ENCODE measurements around the gene IQSEC1.

The IQSEC1 gene

GRCh38 chr3:12903000-12903800 lies 170.0 kb downstream of the IQSEC1 start:
- no peak overlapping the region for H3K4me3 ChIP-seq (ENCODE audit: insufficient read depth, low read depth, low read length, poor library complexity, severe bottlenecking)
- peaks cover 87% of the 10 kb centered on the region for H3K36me3 ChIP-seq (ENCODE audit: control insufficient read depth, insufficient read depth, low read length)
- no peaks in the 10 kb centered on the region for H3K9me3 ChIP-seq (ENCODE audit: control insufficient read depth, low read length)
- DNase-seq = no peak
- H3K4me1 ChIP-seq (ENCODE audit: control insufficient read depth, insufficient read depth, low read length, poor library complexity, severe bottlenecking) = no peaks in the 10 kb centered on the region
- no peaks in the 10 kb centered on the region for H3K27me3 ChIP-seq (replicated peaks; ENCODE audit: control insufficient read depth, insufficient read depth, low read length, poor library complexity, severe bottlenecking)
- no peak overlapping the region for H3K27ac ChIP-seq (ENCODE audit: insufficient read depth, low read length, poor library complexity, severe bottlenecking)

DNA sequence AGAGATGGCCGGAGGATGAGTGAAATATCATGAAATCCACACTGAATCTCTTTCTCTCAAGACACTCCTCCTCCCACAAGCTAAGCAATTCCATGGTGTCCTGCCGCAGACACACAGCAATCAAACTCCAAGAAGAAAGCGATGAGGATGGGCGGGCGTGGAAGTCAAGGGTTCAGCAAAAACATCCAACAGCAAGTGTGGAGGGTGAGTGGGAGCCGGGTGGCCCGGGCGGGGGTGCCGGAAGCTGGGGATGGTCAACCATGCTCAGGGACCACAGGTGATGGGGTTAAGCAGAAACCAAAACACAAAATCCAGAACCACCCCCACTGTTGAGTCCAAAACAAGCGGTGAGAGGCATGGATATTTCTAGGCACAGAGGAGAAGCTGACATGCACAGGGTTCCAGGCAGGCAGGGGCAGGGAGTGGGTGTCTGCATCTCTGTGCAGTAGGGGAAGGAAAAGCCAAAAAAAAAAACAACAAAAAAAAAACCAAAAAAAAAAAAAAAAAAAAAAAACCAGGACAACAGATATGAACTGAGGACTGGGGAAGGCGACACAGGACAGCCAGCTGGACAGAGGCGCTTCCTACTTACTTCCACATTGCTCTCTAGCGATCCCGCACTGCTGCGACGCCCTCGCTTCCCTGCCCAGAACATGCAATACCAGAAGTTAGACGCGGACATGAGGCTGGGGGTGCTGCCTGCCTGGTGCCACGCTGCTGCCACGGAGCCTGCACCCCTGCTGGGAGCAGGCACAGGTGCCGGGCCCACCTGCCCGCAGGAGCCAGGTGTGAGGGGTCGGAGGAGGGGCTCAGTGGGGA lies 170.8 kb downstream of the IQSEC1 start:
- Histone ChIP-seq H3K4me3 (ENCODE audit: insufficient read depth, low read depth, low read length, poor library complexity, severe bottlenecking) (no peak overlapping the region), H3K36me3 (ENCODE audit: control insufficient read depth, insufficient read depth, low read length) (peaks cover 79% of the 10 kb centered on the region), H3K27ac (ENCODE audit: insufficient read depth, low read length, poor library complexity, severe bottlenecking) (no peak overlapping the region), H3K4me1 (ENCODE audit: control insufficient read depth, insufficient read depth, low read length, poor library complexity, severe bottlenecking) (no peaks in the 10 kb centered on the region), H3K27me3 (replicated peaks; ENCODE audit: control insufficient read depth, insufficient read depth, low read length, poor library complexity, severe bottlenecking) (no peaks in the 10 kb centered on the region), H3K9me3 (ENCODE audit: control insufficient read depth, low read length) (no peaks in the 10 kb centered on the region)
- no peak for DNase-seq

- H3K4me3 ChIP-seq (ENCODE audit: insufficient read depth, low read depth, low read length, poor library complexity, severe bottlenecking) = no peak overlapping the region
- no peaks in the 10 kb centered on the region for H3K9me3 ChIP-seq (ENCODE audit: control insufficient read depth, low read length)
- no peaks in the 10 kb centered on the region for H3K4me1 ChIP-seq (ENCODE audit: control insufficient read depth, insufficient read depth, low read length, poor library complexity, severe bottlenecking)
- no peaks in the 10 kb centered on the region for H3K27me3 ChIP-seq (replicated peaks; ENCODE audit: control insufficient read depth, insufficient read depth, low read length, poor library complexity, severe bottlenecking)
- peaks cover 71% of the 10 kb centered on the region for H3K36me3 ChIP-seq (ENCODE audit: control insufficient read depth, insufficient read depth, low read length)
- no peak overlapping the region for H3K27ac ChIP-seq (ENCODE audit: insufficient read depth, low read length, poor library complexity, severe bottlenecking)
- DNase-seq = no peak
These were observed 171.6 kb downstream of the IQSEC1 start for GRCh38 chr3:12901623-12902045.

GRCh38 chr3:12900885-12901411 lies 172.3 kb downstream of the IQSEC1 start:
- Histone ChIP-seq H3K36me3 (ENCODE audit: control insufficient read depth, insufficient read depth, low read length) (peaks cover 65% of the 10 kb centered on the region), H3K27ac (ENCODE audit: insufficient read depth, low read length, poor library complexity, severe bottlenecking) (no peak overlapping the region), H3K9me3 (ENCODE audit: control insufficient read depth, low read length) (no peaks in the 10 kb centered on the region), H3K4me3 (ENCODE audit: insufficient read depth, low read depth, low read length, poor library complexity, severe bottlenecking) (no peak overlapping the region), H3K27me3 (replicated peaks; ENCODE audit: control insufficient read depth, insufficient read depth, low read length, poor library complexity, severe bottlenecking) (no peaks in the 10 kb centered on the region), H3K4me1 (ENCODE audit: control insufficient read depth, insufficient read depth, low read length, poor library complexity, severe bottlenecking) (no peaks in the 10 kb centered on the region)
- DNase-seq = no peak

DNA sequence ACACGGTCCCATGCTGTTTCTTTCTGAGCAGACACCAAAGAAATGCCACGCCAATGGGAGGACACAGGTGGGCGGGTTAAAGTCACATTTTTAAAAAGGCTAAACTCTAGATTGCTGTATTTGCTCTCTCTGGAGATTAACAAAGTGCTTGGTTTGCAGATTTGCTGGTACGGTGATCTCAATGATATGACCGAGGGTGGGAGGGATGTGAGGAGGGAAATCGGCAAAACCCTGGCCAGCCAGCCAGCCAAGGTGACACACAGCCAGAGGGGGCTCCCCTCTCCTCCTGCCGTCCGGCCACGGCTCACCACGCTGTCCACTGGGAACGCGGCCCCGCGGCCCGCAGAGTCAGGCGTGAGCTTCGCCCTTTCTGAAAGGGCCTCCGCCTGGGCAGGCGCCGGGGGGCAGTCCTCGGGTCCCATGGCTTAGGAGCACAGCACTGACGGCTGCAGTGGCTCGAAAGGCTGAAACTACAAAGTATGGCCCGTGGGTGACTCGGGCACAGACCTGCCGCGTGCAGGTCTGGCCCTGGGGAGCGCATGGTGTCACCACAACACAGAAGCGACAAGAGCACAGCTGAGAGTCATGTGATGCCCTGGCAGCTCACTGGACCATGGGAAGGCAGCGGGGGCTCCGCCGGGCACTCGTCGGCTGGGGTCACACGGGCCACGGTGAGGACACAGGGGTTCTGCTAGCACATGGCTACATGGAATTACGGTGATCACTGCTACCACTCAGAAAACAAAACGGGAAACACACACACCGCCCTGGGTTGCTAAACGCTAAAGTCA lies 174.1 kb downstream of the IQSEC1 start:
- Histone ChIP-seq H3K27me3 (replicated peaks; ENCODE audit: control insufficient read depth, insufficient read depth, low read length, poor library complexity, severe bottlenecking) (no peaks in the 10 kb centered on the region), H3K9me3 (ENCODE audit: control insufficient read depth, low read length) (no peaks in the 10 kb centered on the region), H3K36me3 (ENCODE audit: control insufficient read depth, insufficient read depth, low read length) (peaks cover 47% of the 10 kb centered on the region), H3K4me3 (ENCODE audit: insufficient read depth, low read depth, low read length, poor library complexity, severe bottlenecking) (no peak overlapping the region), H3K4me1 (ENCODE audit: control insufficient read depth, insufficient read depth, low read length, poor library complexity, severe bottlenecking) (no peaks in the 10 kb centered on the region), H3K27ac (ENCODE audit: insufficient read depth, low read length, poor library complexity, severe bottlenecking) (no peak overlapping the region)
- DNase-seq = no peak

DNA sequence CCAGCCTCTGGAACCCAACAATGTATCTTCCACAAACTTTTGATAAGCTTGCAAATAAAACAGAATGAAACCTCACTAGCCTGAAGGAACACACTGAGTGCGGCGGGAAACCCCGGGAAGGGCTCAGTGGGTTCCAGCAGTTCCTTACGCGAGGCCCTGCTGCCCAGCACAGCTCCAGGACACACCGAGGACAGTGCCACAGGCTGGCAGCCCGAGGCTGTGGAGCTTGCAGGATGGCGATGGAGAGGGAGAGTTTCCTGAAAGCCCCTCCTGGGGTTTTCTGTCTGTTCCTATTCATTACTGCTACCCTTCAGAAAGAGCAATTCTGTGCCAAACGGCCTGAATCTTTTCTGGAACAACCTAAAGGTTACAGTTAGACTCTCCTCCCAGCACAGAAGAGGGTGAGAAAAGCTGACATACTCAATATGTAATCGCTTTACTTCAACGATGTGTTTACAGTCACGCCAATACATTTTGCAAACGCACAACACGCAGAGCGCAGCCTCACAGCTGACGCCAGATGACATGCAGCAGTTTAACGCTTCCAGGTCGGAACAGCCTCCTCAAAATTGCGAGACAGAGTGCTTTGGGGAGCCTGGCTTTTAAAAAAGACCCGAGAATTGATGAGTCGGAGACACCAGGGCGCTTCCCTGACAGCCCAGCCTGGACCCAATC lies 174.8 kb downstream of the IQSEC1 start:
- Histone ChIP-seq H3K4me1 (ENCODE audit: control insufficient read depth, insufficient read depth, low read length, poor library complexity, severe bottlenecking) (no peaks in the 10 kb centered on the region), H3K27ac (ENCODE audit: insufficient read depth, low read length, poor library complexity, severe bottlenecking) (no peak overlapping the region), H3K9me3 (ENCODE audit: control insufficient read depth, low read length) (no peaks in the 10 kb centered on the region), H3K36me3 (ENCODE audit: control insufficient read depth, insufficient read depth, low read length) (peaks cover 39% of the 10 kb centered on the region), H3K27me3 (replicated peaks; ENCODE audit: control insufficient read depth, insufficient read depth, low read length, poor library complexity, severe bottlenecking) (no peaks in the 10 kb centered on the region), H3K4me3 (ENCODE audit: insufficient read depth, low read depth, low read length, poor library complexity, severe bottlenecking) (no peak overlapping the region)
- no peak for DNase-seq

DNA sequence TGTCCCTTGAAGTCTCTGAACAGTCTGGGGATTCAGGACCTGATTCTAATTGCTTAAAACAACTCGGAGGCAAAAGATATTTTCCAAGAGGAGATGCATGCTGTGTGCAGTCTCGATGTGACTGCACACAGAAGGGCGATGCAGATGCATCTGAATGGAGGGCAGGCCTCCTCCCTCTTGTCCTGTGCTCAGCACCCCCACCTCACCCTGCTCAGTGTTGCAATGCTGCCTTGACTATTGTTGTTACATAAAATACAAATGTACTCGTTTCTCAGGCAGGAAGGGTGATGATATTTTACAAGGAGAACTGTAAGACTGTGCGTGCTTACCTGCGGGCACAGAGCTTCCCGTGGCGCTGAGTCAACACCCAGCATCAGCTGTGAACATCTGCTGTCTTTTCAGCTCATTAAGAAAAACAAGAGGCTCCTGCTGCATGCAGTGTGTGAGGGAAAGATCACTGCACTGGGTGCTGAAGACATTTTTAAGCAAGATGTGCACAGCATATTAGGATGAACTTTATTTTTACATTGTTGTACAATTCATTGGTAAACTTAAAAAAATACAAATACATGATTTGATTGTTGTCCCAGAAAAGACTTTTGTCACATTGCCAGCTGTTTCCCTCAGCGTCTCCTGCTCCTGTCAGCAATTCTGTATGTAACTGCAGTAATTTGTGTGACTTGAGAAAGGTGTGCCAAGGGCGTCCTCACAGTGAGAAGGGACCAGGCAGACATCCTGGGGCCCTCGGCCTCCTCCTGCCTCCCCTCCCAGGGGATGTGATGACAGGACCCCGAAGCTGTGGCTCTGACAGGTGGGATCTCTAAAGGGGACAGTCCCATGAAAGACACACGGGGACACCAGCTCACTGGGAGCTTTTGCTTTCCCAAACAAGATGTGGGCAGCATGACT lies 175.6 kb downstream of the IQSEC1 start:
- H3K36me3 ChIP-seq (ENCODE audit: control insufficient read depth, insufficient read depth, low read length) = peaks cover 31% of the 10 kb centered on the region
- H3K27ac ChIP-seq (ENCODE audit: insufficient read depth, low read length, poor library complexity, severe bottlenecking) = no peak overlapping the region
- H3K4me3 ChIP-seq (ENCODE audit: insufficient read depth, low read depth, low read length, poor library complexity, severe bottlenecking) = no peak overlapping the region
- H3K27me3 ChIP-seq (replicated peaks; ENCODE audit: control insufficient read depth, insufficient read depth, low read length, poor library complexity, severe bottlenecking) = no peaks in the 10 kb centered on the region
- no peak for DNase-seq
- H3K9me3 ChIP-seq (ENCODE audit: control insufficient read depth, low read length) = no peaks in the 10 kb centered on the region
- H3K4me1 ChIP-seq (ENCODE audit: control insufficient read depth, insufficient read depth, low read length, poor library complexity, severe bottlenecking) = no peaks in the 10 kb centered on the region

DNA sequence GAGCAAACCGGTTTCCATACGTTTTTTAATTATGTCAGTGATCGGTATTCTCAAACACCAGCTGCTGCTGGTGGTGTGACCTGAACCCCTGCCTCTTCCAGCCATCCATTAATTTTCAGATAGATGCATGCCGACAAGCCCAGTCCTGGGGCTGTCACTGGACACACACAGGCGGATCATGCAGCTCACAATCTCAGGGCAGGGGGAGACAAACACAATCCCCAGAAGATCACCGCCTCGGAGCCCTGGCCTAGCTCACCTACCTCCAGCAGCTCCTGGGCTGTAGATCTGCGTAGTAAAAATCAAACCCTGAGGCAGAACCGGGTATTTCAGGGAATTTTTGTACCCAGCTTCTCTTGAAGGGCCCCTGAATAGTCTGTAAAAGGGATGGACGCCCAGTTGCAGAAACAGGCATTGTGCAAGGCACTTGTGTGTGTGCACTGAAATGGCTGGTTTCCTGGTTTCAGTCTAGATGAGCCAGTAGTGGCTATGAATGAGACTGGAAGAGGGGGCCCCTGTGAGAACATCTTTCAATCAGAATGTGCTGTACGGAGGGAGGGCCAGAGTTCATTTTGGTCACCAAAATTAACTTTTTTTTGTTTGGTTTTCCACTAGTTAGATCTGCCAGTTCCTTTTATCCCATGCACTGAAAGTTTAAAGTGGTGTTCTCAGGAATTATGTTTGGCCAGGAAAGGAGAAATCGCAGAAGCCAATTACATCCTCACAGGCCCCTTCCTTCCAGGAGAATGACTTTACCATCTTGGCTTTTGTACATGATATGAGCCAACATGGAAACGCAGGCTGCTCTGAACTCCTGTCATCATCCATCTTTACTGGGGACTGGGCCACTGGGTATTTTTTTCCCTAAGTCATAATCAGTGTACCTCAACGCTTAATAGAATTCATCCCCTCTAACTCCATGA lies 176.9 kb downstream of the IQSEC1 start:
- H3K4me1 ChIP-seq (ENCODE audit: control insufficient read depth, insufficient read depth, low read length, poor library complexity, severe bottlenecking) = peaks cover 4% of the 10 kb centered on the region
- no peaks in the 10 kb centered on the region for H3K9me3 ChIP-seq (ENCODE audit: control insufficient read depth, low read length)
- no peak overlapping the region for H3K27ac ChIP-seq (ENCODE audit: insufficient read depth, low read length, poor library complexity, severe bottlenecking)
- no peak overlapping the region for H3K4me3 ChIP-seq (ENCODE audit: insufficient read depth, low read depth, low read length, poor library complexity, severe bottlenecking)
- no peak for DNase-seq
- H3K27me3 ChIP-seq (replicated peaks; ENCODE audit: control insufficient read depth, insufficient read depth, low read length, poor library complexity, severe bottlenecking) = no peaks in the 10 kb centered on the region
- peaks cover 20% of the 10 kb centered on the region for H3K36me3 ChIP-seq (ENCODE audit: control insufficient read depth, insufficient read depth, low read length)
